HUES6 (cell line): Measurements from ENCODE around the gene VWA3B.
"Not testable (repeated sequence)": the region's sequence is repeated elsewhere in the genome, so short reads cannot be mapped to it uniquely, and the experiment has no call there.

Experiments
- H3K27ac ChIP-seq: 2 replicates; pipeline ENCODE4 v1.7.0; 2013; ENCODE audit warnings: low read depth, mild to moderate bottlenecking, low read length, inconsistent platforms
- H3K27me3 ChIP-seq: 2 replicates; pipeline ENCODE4 v1.6.1; 2013; ENCODE audit warnings: low read length; ENCODE audit not compliant: control insufficient read depth, insufficient read depth
- H3K36me3 ChIP-seq: 2 replicates; pipeline ENCODE4 v1.6.1; 2013; ENCODE audit warnings: low read length; ENCODE audit not compliant: control insufficient read depth, insufficient read depth
- H3K4me1 ChIP-seq: 2 replicates; pipeline ENCODE4 v1.6.1; 2013; ENCODE audit warnings: low read length; ENCODE audit not compliant: control insufficient read depth, insufficient read depth
- H3K4me3 ChIP-seq: 2 replicates; pipeline ENCODE4 v1.5.1; 2013; ENCODE audit warnings: low read depth, low read length
- H3K9ac ChIP-seq: one replicate; pipeline ENCODE4 v1.6.1; 2013; ENCODE audit warnings: mild to moderate bottlenecking, low read length
- H3K9me3 ChIP-seq: 2 replicates; pipeline ENCODE4 v1.6.1; 2013; ENCODE audit warnings: low read depth, low read length; ENCODE audit not compliant: control insufficient read depth, insufficient read depth

The VWA3B gene

GRCh38 chr2:98134172-98135005 lies 47.4 kb downstream of the VWA3B start:
- Histone ChIP-seq H3K27ac (no peak overlapping the region), H3K27me3 (peaks cover 8% of the 10 kb centered on the region), H3K4me1 (peaks cover 36% of the 10 kb centered on the region), H3K9me3 (0 out of 2 replicates have a peak, but pooled peaks cover 6% of the 10 kb centered on the region), H3K4me3 (no peak overlapping the region; the same call in 1 of the 2 replicates), H3K36me3 (no peaks in the 10 kb centered on the region), H3K9ac (peak overlapping the region; percentile 10)

DNA sequence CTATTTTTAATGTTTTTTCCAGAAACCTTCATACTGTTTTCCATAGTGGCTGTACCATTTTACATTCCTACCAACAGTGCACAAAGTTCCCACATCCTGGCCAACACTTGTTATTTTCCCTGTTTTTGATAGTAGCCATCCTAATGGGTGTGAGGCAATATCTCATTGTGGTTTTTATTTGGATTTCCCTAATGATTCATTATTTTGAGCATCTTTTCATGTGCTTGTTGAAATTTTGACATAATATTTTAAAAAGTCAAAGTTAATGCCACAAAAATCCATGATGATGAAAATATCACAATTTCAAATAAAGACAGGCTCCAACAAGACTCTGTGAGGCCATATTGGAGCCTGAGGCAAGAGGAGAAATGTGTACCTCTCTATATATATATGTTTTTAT lies 50.2 kb downstream of the VWA3B start:
- Histone ChIP-seq H3K27me3 (peaks cover 3% of the 10 kb centered on the region; the same call in 1 of the 2 replicates), H3K4me3 (no peak overlapping the region), H3K9ac (no peak overlapping the region), H3K36me3 (no peaks in the 10 kb centered on the region), H3K9me3 (peaks cover 22% of the 10 kb centered on the region), H3K27ac (no peak overlapping the region), H3K4me1 (peaks cover 21% of the 10 kb centered on the region; the same call in 1 of the 2 replicates)

DNA sequence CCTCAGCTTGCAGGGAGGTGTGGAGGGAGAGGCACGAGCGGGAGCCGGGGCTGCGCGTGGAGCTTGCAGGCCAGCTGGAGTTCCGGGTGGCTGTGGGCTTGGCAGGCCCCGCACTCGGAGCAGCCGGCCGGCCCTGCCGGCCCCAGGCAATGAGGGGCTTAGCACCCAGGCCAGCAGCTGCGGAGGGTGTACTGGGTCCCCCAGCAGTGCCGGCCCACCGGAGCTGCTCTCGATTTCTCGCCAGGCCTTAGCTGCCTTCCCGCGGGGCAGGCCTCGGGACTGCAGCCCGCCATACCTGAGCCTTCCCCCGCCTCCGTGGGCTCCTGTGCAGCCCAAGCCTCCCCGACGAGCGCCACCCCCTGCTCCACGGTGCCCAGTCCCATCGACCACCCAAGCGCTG lies 52.0 kb downstream of the VWA3B start:
- not testable (repeated sequence) for H3K27me3 ChIP-seq, H3K36me3 ChIP-seq, H3K4me3 ChIP-seq, H3K9ac ChIP-seq, H3K27ac ChIP-seq
- H3K9me3 ChIP-seq, result peaks cover 22% of the 10 kb centered on the region
- peaks cover 19% of the 10 kb centered on the region; the same call in 1 of the 2 replicates for H3K4me1 ChIP-seq

- Histone ChIP-seq H3K27me3 (no peaks in the 10 kb centered on the region), H3K9ac (no peak overlapping the region), H3K27ac (no peak overlapping the region), H3K36me3 (no peaks in the 10 kb centered on the region), H3K9me3 (peaks cover 23% of the 10 kb centered on the region), H3K4me1 (peaks cover 8% of the 10 kb centered on the region; the same call in 1 of the 2 replicates), H3K4me3 (no peak overlapping the region)
These were observed 53.2 kb downstream of the VWA3B start for GRCh38 chr2:98140210-98140609.

DNA sequence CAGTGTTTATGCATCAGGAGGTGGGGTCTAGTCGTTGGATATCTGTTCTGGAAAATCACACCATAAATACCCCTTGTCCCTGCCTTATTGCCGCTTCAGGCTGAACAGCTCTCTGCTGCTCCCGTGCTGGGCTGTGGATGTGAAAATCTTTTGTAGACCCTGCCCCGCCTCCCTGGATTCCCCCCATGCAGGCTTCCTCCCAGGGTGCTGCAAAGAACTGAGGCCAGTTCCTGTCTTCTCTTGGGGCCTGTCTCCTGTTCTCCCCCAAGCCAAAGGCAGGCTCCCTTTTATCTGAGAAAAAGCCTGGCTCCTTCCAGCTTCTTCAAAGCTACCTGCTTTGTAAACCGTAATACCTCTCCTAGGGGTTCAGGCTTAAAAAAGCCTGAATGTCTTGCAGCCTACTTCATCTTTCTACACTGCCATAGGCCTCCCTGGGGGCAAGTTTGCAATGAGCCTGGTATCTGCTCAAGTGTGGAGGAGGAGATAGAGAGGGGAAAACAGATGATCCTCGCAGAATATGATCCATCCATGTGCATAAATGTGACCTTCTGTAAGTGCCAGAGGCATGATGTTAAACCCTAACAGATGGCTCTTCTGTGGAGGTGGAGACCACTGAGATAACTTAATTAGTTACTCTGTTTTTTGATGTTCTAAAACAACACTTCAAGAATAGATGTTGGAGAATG lies 55.3 kb downstream of the VWA3B start:
- H3K27me3 ChIP-seq, result no peaks in the 10 kb centered on the region
- H3K4me3 ChIP-seq, result no peak overlapping the region
- H3K9me3 ChIP-seq, result peaks cover 23% of the 10 kb centered on the region
- H3K36me3 ChIP-seq, result no peaks in the 10 kb centered on the region
- H3K27ac ChIP-seq, result no peak overlapping the region
- H3K9ac ChIP-seq, result no peak overlapping the region
- H3K4me1 ChIP-seq, result peaks cover 8% of the 10 kb centered on the region; the same call in 1 of the 2 replicates

DNA sequence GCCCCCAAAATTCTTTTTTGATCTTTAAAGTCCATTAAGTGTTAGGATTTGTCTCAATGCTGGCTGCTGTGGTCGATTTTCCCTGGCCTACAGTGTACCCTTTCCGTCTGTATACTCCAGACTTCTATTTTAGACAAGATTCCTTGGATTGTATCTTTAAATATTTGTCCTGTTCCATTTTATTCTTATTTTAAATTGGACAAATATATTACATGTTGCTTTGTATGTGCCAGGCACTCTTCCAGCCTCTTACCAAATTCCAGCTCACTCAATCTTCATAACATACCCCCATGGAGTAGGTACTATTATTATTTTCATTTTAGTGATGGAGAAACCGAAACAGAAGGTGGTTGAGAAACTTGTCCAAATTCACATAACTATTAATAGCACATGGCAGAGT lies 58.1 kb downstream of the VWA3B start:
- Histone ChIP-seq H3K36me3 (no peaks in the 10 kb centered on the region), H3K27me3 (no peaks in the 10 kb centered on the region), H3K4me3 (no peak overlapping the region), H3K9ac (no peak overlapping the region), H3K9me3 (peaks cover 20% of the 10 kb centered on the region), H3K4me1 (peaks cover 8% of the 10 kb centered on the region; the same call in 1 of the 2 replicates), H3K27ac (no peak overlapping the region)

- H3K9ac ChIP-seq, result not testable (repeated sequence)
These were observed 60.9 kb downstream of the VWA3B start for GRCh38 chr2:98147900-98148299.

DNA sequence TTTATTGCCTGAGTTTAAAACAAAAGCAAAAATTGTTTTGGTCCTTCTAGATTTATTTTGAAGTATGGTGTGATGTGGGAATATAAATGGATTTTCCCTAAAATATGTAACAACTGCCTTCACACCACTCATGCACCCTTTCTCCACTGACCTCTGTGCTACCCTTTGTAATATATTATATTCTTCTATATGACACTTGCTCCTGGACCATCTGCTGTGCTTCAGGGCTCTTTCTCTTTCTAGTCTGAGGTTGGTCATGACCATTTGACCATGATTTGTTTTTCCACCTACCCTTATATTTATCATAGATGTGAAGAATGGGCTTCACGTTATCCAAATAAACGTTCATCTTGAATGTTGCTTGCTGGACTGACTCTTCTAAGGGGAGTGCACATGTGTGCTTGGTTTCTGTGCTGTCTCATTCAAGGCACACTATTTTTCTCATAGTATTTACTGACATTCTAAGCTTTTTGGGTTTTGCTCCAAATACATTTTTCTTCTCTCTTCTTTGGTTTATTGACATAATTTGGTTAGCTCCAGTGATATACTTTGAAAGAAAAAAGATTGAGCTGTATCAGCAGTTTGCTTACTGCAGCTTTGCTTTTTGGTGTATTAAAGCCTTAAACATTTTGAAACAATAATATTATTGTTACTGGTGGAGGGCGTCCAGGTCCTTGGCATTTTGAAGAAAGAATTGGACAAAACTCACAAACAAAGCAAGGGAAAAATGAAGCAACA lies 61.8 kb downstream of the VWA3B start:
- no peak overlapping the region for H3K27ac ChIP-seq
- peaks cover 4% of the 10 kb centered on the region; the same call in 1 of the 2 replicates for H3K9me3 ChIP-seq
- H3K4me3 ChIP-seq, result no peak overlapping the region
- no peaks in the 10 kb centered on the region for H3K36me3 ChIP-seq
- H3K4me1 ChIP-seq, result no peaks in the 10 kb centered on the region
- no peak overlapping the region for H3K9ac ChIP-seq
- H3K27me3 ChIP-seq, result no peaks in the 10 kb centered on the region

More at GRCh38 chr2:98147900-98148299, 60.9 kb downstream of the VWA3B start:
- H3K27me3 ChIP-seq, H3K4me3 ChIP-seq, H3K9me3 ChIP-seq, H3K36me3 ChIP-seq, H3K4me1 ChIP-seq, H3K27ac ChIP-seq: not testable (repeated sequence)

DNA sequence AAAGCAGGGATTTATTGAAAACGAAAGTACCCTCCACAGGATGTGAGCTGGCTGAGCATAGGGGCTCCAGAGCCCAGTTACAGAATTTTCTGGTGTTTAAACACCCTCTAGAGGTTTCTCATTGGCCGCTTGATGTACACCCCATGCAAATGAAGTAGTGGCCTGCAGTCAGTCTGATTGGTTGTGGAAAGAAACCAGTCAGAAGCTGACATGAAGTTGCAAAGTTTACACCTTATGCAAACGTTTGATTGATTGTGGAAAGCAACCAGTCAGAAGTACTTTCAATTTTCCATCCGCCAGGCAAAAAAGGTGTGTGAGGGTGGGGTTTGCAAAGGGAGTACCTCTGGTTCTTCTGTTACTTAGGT lies 62.3 kb downstream of the VWA3B start:
- H3K4me3 ChIP-seq, result no peak overlapping the region
- H3K27ac ChIP-seq, result no peak overlapping the region
- H3K27me3 ChIP-seq, result no peaks in the 10 kb centered on the region
- H3K4me1 ChIP-seq, result no peaks in the 10 kb centered on the region
- H3K36me3 ChIP-seq, result no peaks in the 10 kb centered on the region
- H3K9me3 ChIP-seq, result peaks cover 4% of the 10 kb centered on the region; the same call in 1 of the 2 replicates
- no peak overlapping the region for H3K9ac ChIP-seq

GRCh38 chr2:98153481-98153880 lies 66.5 kb downstream of the VWA3B start:
- Histone ChIP-seq H3K36me3 (no peaks in the 10 kb centered on the region), H3K4me1 (no peaks in the 10 kb centered on the region), H3K4me3 (no peak overlapping the region), H3K9ac (no peak overlapping the region), H3K27ac (no peak overlapping the region), H3K27me3 (no peaks in the 10 kb centered on the region), H3K9me3 (no peaks in the 10 kb centered on the region)
